ENCODE measurements around the gene PDZD11.
"Not testable (repeated sequence)": the region's sequence is repeated elsewhere in the genome, so short reads cannot be mapped to it uniquely, and the experiment has no call there.

Gene PDZD11

DNA sequence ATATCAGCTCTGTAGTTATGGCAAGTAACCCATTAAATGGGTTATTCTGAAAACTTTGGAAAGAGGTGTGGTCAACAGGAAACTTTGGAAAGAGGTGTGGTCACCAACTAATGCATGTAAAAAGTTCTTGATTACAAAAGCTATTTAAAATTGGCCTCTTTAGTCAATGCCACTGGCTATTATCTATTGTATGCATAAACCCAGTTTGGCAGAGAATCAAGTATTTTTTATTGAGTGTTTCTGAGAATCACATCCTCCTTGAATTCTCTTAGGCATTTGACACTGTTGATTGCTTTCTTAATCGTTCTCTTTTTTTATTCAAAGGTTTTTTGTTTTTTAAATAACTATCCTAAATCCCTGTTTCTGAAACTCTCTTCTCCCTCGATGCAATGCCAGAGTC, 37.2 kb downstream of the PDZD11 start:
- TF ChIP-seq, protein P1, sequence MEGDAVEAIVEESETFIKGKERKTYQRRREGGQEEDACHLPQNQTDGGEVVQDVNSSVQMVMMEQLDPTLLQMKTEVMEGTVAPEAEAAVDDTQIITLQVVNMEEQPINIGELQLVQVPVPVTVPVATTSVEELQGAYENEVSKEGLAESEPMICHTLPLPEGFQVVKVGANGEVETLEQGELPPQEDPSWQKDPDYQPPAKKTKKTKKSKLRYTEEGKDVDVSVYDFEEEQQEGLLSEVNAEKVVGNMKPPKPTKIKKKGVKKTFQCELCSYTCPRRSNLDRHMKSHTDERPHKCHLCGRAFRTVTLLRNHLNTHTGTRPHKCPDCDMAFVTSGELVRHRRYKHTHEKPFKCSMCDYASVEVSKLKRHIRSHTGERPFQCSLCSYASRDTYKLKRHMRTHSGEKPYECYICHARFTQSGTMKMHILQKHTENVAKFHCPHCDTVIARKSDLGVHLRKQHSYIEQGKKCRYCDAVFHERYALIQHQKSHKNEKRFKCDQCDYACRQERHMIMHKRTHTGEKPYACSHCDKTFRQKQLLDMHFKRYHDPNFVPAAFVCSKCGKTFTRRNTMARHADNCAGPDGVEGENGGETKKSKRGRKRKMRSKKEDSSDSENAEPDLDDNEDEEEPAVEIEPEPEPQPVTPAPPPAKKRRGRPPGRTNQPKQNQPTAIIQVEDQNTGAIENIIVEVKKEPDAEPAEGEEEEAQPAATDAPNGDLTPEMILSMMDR (IDR thresholded peaks at IDR 0.05; ENCODE audit: low read depth, low read length, missing control alignments), result no peak
- no peak overlapping the region for H3K4me3 ChIP-seq (ENCODE audit: low read depth, low read length)
- in situ Hi-C loops (cut with HindIII; ENCODE audit: low sequenced_read_pairs), result no loop called here
- no peak for DNase-seq (ENCODE audit: low read depth)

DNA sequence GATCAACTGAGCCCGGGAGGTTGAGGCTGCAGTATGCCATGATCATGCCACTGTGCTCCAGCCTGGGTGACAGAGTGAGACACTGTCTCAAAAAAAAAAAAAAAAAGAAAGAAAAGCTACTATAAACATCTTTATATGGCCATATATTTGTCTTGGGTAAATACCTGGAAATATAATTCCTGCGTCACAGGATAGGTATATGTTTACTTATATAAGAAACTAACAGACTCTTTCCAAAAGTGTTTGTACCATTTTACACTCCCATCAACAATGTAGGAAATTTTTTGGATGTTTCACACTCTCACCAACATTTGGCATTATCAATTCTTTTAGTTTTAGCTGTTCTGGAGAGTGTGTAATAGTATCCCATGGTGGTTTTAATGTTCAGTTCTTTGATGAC, 42.5 kb downstream of the PDZD11 start:
- DNase-seq (ENCODE audit: low read depth), result no peak
- in situ Hi-C loops (cut with HindIII; ENCODE audit: low sequenced_read_pairs), result no loop called here
- TF ChIP-seq, protein P1 (IDR thresholded peaks at IDR 0.05; ENCODE audit: low read depth, low read length, missing control alignments), result no peak
- H3K4me3 ChIP-seq (ENCODE audit: low read depth, low read length), result no peak overlapping the region

DNA sequence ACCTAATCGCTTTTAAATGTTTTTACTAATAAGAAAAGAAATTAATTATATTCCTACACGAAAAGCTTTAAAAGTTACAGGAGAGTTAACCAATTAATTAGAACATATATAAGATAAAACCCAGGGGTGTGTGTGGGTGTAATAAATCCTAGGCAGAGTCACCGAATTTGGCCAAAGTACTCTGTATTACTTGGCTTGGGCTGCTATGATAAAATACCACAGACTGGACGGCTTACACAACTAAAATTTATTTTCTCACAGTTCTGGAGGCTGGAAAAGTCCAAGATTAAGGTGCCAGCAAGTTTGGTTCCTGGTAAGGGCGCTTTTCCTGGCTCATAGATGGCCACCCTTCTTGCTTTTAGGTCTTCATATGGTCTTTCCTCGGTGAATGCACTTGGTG, 44.8 kb downstream of the PDZD11 start:
- in situ Hi-C loops (cut with HindIII; ENCODE audit: low sequenced_read_pairs), result no loop called here
- no peak for DNase-seq (ENCODE audit: low read depth)
- TF ChIP-seq, protein P1 (IDR thresholded peaks at IDR 0.05; ENCODE audit: low read depth, low read length, missing control alignments), result no peak
- no peak overlapping the region for H3K4me3 ChIP-seq (ENCODE audit: low read depth, low read length)

DNA sequence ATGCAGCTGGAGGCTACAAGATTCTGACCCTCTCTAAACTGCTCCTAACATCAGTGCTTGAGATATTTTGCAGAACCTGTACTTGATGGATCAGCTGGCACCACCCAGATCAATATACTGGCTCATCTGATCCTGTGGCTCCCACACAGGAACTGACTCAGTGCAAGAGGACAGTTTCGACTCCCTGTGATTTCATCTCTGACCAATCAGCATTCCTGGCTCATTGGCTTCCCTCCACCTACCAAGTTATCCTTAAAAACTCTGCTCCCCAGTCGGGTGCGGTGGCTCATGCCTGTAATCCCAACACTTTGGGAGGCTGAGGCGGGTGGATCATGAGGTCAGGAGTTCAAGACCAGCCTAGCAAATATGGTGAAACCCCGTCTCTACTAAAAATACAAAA, 46.1 kb downstream of the PDZD11 start:
- DNase-seq (ENCODE audit: low read depth); in situ Hi-C loops (cut with HindIII; ENCODE audit: low sequenced_read_pairs): not testable (repeated sequence)

DNA sequence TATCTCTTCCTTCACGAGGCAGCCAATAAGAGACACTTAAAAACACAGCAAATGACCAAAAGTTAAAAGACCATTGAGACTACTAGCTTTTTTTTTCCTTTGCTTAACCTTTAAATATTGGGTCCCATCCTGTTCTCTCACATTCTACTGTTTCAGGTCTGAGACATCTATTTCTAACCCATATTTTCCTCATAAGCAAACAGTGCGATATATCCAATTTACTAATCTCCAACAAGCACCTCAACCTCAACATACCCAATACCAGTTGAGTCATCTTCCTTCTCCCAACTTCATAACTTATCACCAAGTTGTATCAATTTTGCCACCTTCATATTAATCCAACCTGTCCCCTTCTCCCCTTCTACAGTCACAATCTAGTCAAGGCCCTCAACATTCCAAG, 48.2 kb downstream of the PDZD11 start:
- no peak for DNase-seq (ENCODE audit: low read depth)
- TF ChIP-seq, protein P1 (IDR thresholded peaks at IDR 0.05; ENCODE audit: low read depth, low read length, missing control alignments), result no peak
- no peak overlapping the region for H3K4me3 ChIP-seq (ENCODE audit: low read depth, low read length)
- in situ Hi-C loops (cut with HindIII; ENCODE audit: low sequenced_read_pairs), result no loop called here

More for the DNA sequence above, 46.1 kb downstream of the PDZD11 start:
- H3K4me3 ChIP-seq (ENCODE audit: low read depth, low read length), result not testable (repeated sequence)

DNA sequence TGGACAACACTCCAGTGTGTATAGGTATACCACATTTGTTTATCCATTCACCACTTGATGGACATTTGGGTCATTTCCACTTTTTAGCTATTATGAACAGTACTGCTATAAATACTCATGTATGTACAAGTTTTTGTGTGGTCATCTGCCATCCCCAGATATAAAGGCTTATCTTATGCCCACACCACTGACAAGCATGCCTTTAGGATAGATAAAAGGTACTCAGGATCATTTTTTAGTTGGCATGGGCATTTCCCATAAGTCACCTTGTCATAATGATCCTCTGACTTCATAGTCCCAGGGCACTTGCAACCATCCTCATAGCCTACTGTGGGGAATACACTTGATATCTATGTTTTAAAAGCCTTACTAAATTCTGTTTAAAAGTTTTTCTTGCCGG, 49.0 kb downstream of the PDZD11 start:
- TF ChIP-seq, protein P1 (IDR thresholded peaks at IDR 0.05; ENCODE audit: low read depth, low read length, missing control alignments), result no peak
- no peak for DNase-seq (ENCODE audit: low read depth)
- in situ Hi-C loops (cut with HindIII; ENCODE audit: low sequenced_read_pairs), result no loop called here
- H3K4me3 ChIP-seq (ENCODE audit: low read depth, low read length), result no peak overlapping the region
